Neural cell (in vitro differentiated cells): ENCODE results near the gene GARIN5A.

ENCODE experiments used
- EZH2 ChIP-seq: fragments of 200-600, 300-800 bp; shearing (Covaris generic), sonication (generic); IDR thresholded peaks from 2 replicates; pipeline ENCODE4 v1.6.1; 2014; ENCODE audit warnings: antibody characterized with exemption, low read length, borderline replicate concordance, mild to moderate bottlenecking; ENCODE audit not compliant: insufficient read depth, poor library complexity, severe bottlenecking
- REST ChIP-seq: IDR thresholded peaks from 2 replicates; pipeline ENCODE4 v1.6.1; 2012; ENCODE audit warnings: borderline replicate concordance

- TF ChIP-seq REST, result no peak
- no peak for TF ChIP-seq EZH2
Measured at GRCh38 chr19:50495020-50495531, 18.4 kb upstream of the GARIN5A start.
